K562 (cell line): ENCODE measurements around the gene GRHL3. TPM values are rescaled to one million over a fixed set of nuclear protein-coding genes. Genes with fewer than 3 reads are reported as not detected.

Source experiments
- ATAC-seq: fragments of 200-7000 bp; cut with Tn5 transposase; 3 replicates; pipeline ENCODE4 v1.9.1; 2020; ENCODE audit warnings: moderate library complexity
- BruUV-seq: library from RNA; stranded (reverse); fragments of 400-500 nt; replicated peaks from 2 replicates; lab custom pipeline; 2021; lab: Mats Ljungman, UMichigan
- CTCF ChIA-PET: fragments of 300-600 bp; formaldehyde crosslinking; extraction: SDS; loops from one replicate; lab custom pipeline; 2021; ENCODE audit warnings: low intra/inter-chr PET ratio; lab: Yijun Ruan, JAX
- POLR2A ChIA-PET: fragments of 300-600, 350-650 bp; sonication (Branson Sonifier 250); formaldehyde crosslinking; extraction: SDS; loops from one replicate; lab custom pipeline; 2021; ENCODE audit warnings: antibody characterized with exemption, inconsistent platforms; lab: Yijun Ruan, JAX
- DNase-seq, 4 experiments: peaks; one replicate each; pipeline versions ENCODE4 v3.0.0 to v3.0.0-alpha.2; 2011 to 2018; ENCODE audit warnings: low spot score in 3 of 4, mixed read lengths in 3 of 4; ENCODE audit errors: extremely low read depth in 1 of 4
- FAIRE-seq: peaks from 2 replicates; lab custom pipeline; 2011; peaks lifted over from hg19 to GRCh38; lab: Jason Lieb, UNC
- H2AFZ ChIP-seq: 2 replicates; pipeline ENCODE4 v1.6.0; 2011; ENCODE audit warnings: low read depth, low read length, control low read depth, inconsistent platforms
- H3K27ac ChIP-seq: fragments of 200-600 bp; 3 replicates; pipeline ENCODE4 v1.8.0; 2011; ENCODE audit warnings: low read depth, mild to moderate bottlenecking, control low read depth, inconsistent platforms, low read length, moderate library complexity, mixed read lengths; ENCODE audit errors: extremely low read depth
- H3K27me3 ChIP-seq, 2 experiments: fragments of 300-600 bp in 1 of 2; 2 replicates in 1 of 2; 3 replicates in 1 of 2; pipeline versions ENCODE4 v1.6.0 to v1.8.0; 2011; ENCODE audit warnings: inconsistent platforms in 2 of 2, low read length in 2 of 2, mild to moderate bottlenecking in 1 of 2, mixed read lengths in 1 of 2, moderate library complexity in 1 of 2; ENCODE audit not compliant: control insufficient read depth in 2 of 2, insufficient read depth in 2 of 2
- H3K36me3 ChIP-seq: fragments of 300-600 bp; 3 replicates; pipeline ENCODE4 v1.8.0; 2011; ENCODE audit warnings: mild to moderate bottlenecking, low read length, inconsistent platforms; ENCODE audit not compliant: control insufficient read depth, insufficient read depth
- H3K4me1 ChIP-seq, 2 experiments: fragments of 200-600 bp in 1 of 2; replicated peaks in 1 of 2; 2 replicates in 1 of 2; 3 replicates in 1 of 2; pipeline versions ENCODE4 v1.5.1 to v1.8.0; 2011; ENCODE audit warnings: inconsistent platforms in 2 of 2, low read length in 2 of 2, mild to moderate bottlenecking in 1 of 2, mixed read lengths in 1 of 2, moderate library complexity in 1 of 2; ENCODE audit not compliant: control insufficient read depth in 2 of 2, insufficient read depth in 2 of 2
- H3K4me2 ChIP-seq: 2 replicates; pipeline ENCODE4 v1.6.1; 2011; ENCODE audit warnings: low read length, control low read depth, inconsistent platforms, mixed read lengths; ENCODE audit not compliant: insufficient read depth
- H3K4me3 ChIP-seq: fragments of 200-600 bp; sonication (generic), shearing (Covaris generic); 2 replicates; pipeline ENCODE4 v1.5.1; 2016; ENCODE audit warnings: control low read depth, inconsistent platforms
- H3K79me2 ChIP-seq: fragments of 200-600 bp; 3 replicates; pipeline ENCODE4 v1.8.0; 2011; ENCODE audit warnings: low read length, inconsistent platforms; ENCODE audit not compliant: control insufficient read depth, insufficient read depth
- H3K9ac ChIP-seq, 2 experiments: 2 replicates each; pipeline versions ENCODE4 v1.6.0 to v1.6.1; 2011; ENCODE audit warnings: low read depth in 2 of 2, low read length in 2 of 2, control low read depth in 1 of 2, inconsistent platforms in 1 of 2, mild to moderate bottlenecking in 1 of 2, mixed read lengths in 1 of 2; ENCODE audit not compliant: insufficient read depth in 1 of 2
- H3K9me1 ChIP-seq: one replicate; pipeline ENCODE4 v1.6.0; 2011; ENCODE audit warnings: inconsistent platforms, mild to moderate bottlenecking, low read length, moderate library complexity; ENCODE audit not compliant: control insufficient read depth, insufficient read depth
- H3K9me3 ChIP-seq: replicated peaks from 2 replicates; pipeline ENCODE4 v1.5.1; 2011; ENCODE audit warnings: low read depth, low read length, inconsistent platforms; ENCODE audit not compliant: control insufficient read depth, insufficient read depth
- H4K20me1 ChIP-seq: replicated peaks from 2 replicates; pipeline ENCODE4 v1.6.1; 2011; ENCODE audit warnings: low read length, inconsistent platforms, mixed read lengths; ENCODE audit not compliant: control insufficient read depth, insufficient read depth
- ARID1B ChIP-seq: fragments of 450-650 bp; IDR thresholded peaks from 2 replicates; pipeline ENCODE4 v1.6.1; 2016; ENCODE audit warnings: antibody characterized with exemption, mild to moderate bottlenecking, inconsistent platforms
- DACH1 ChIP-seq: fragments of 450-650 bp; IDR thresholded peaks from 2 replicates; pipeline ENCODE4 v1.6.1; 2018; ENCODE audit not compliant: partially characterized antibody
- DDX20 ChIP-seq: fragments of 450-650 bp; IDR thresholded peaks from 2 replicates; pipeline ENCODE4 v1.6.1; 2016; ENCODE audit warnings: missing genetic modification characterization, low read depth, mild to moderate bottlenecking, missing compliant biosample characterization, moderate library complexity
- DNMT1 ChIP-seq: fragments of 450-650 bp; IDR thresholded peaks from 2 replicates; pipeline ENCODE4 v1.6.1; 2016; ENCODE audit warnings: antibody characterized with exemption, mild to moderate bottlenecking
- E2F3 ChIP-seq: fragments of 250-450 bp; sonication (Bioruptor Pico); IDR thresholded peaks from 2 replicates; pipeline ENCODE4 v1.4.0; 2020; ENCODE audit warnings: mild to moderate bottlenecking
- EHMT2 ChIP-seq: fragments of 450-650 bp; IDR thresholded peaks from 2 replicates; pipeline ENCODE4 v1.6.1; 2018; ENCODE audit warnings: antibody characterized with exemption
- ETS2 ChIP-seq: IDR thresholded peaks from 2 replicates; pipeline ENCODE4 v1.6.1; 2016; ENCODE audit warnings: borderline replicate concordance, missing genetic modification characterization, mild to moderate bottlenecking, moderate library complexity, missing compliant biosample characterization; ENCODE audit not compliant: poor library complexity, severe bottlenecking
- NCOA6 ChIP-seq: fragments of 450-650 bp; IDR thresholded peaks from 2 replicates; pipeline ENCODE4 v1.6.1; 2017; ENCODE audit warnings: mild to moderate bottlenecking
- NELFE ChIP-seq: IDR thresholded peaks from 2 replicates; pipeline ENCODE4 v1.6.1; 2011; ENCODE audit warnings: mild to moderate bottlenecking; ENCODE audit not compliant: insufficient read depth, insufficient read length
- RREB1 ChIP-seq: fragments of 250-450 bp; sonication (Bioruptor Pico); IDR thresholded peaks from 2 replicates; pipeline ENCODE4 v1.4.0; 2020
- SIRT6 ChIP-seq: IDR thresholded peaks from one replicate; pipeline ENCODE4 v1.6.1; 2012; ENCODE audit warnings: low read depth, mild to moderate bottlenecking, control low read depth, inconsistent platforms, low read length, moderate library complexity
- U2AF2 ChIP-seq: fragments of 200-400 bp; formaldehyde crosslinking; optimal IDR thresholded peaks from 2 replicates; pipeline ENCODE3; 2017; ENCODE audit warnings: low read depth, mild to moderate bottlenecking, low read length
- ZNF239 ChIP-seq: fragments of 250-450 bp; sonication (Bioruptor Pico); IDR thresholded peaks from 2 replicates; pipeline ENCODE4 v1.4.0; 2020; ENCODE audit warnings: mild to moderate bottlenecking
- ZNF75A ChIP-seq: fragments of 450-650 bp; formaldehyde crosslinking; IDR thresholded peaks from 2 replicates; pipeline ENCODE4 v1.4.0; 2020; ENCODE audit warnings: mild to moderate bottlenecking
- WGBS: fragments of 100-300 bp; shearing (Covaris generic); methylation state at CpG from one replicate; pipeline ENCODE4 v1.1.6; 2016; ENCODE audit warnings: low coverage, mixed read lengths; ENCODE audit not compliant: insufficient coverage; ENCODE audit errors: missing lambda C conversion rate; 5-methylcytosine and 5-hydroxymethylcytosine counted together
- in situ Hi-C: fragments of 300-500 bp; cut with MboI; formaldehyde crosslinking; loops from 4 replicates; pipeline ENCODE4 v1.15.0; 2018; ENCODE audit warnings: inconsistent platforms, mixed read lengths
- intact Hi-C: fragments of 100-400 bp; cut with micrococcal nuclease; formaldehyde crosslinking; loops from 2 replicates; pipeline ENCODE4 v1.14.2; 2022
- polyA plus RNA-seq, 8 experiments: library from polyadenylated mRNA; depleted of rRNA in 4 of 8; stranded (reverse) in 5 of 8; unstranded in 3 of 8; fragments of >200 nt; fragmentation: Nextera tagmentation in 2 of 8; fragmentation: Illumina TruSeq in 1 of 8; extraction: Ambion mirVana in 2 of 8; extraction: Trizol in 1 of 8; gene quantifications; 2 replicates each; pipeline versions ENCODE4 v1.2.1 to v1.2.3, GENCODE V29; 2011 to 2014; ENCODE audit warnings: inconsistent platforms in 1 of 8, missing spikeins in 1 of 8
- total RNA-seq, 7 experiments: library from RNA; depleted of rRNA in 6 of 7; stranded (reverse); fragments of >200 nt in 6 of 7; fragmentation: Illumina TruSeq in 2 of 7; extraction: Trizol in 2 of 7; gene quantifications; 2 replicates each; pipeline versions ENCODE4 v1.2.1 to v1.2.3, GENCODE V29; 2011 to 2021; ENCODE audit warnings: low replicate concordance in 1 of 7
- TF ChIP-seq, protein P1 (sequence below): IDR thresholded peaks from 2 replicates; pipeline ENCODE4 v1.6.1; 2016; ENCODE audit warnings: missing genetic modification characterization, missing compliant biosample characterization

The GRHL3 gene
- total and polyA plus RNA-seq, 9 of the 15 experiments (the other 6 are each of a cell fraction or from before 2014, with no cell fraction given), result 0.01 to 0.04 TPM; not detected in 7

DNA sequence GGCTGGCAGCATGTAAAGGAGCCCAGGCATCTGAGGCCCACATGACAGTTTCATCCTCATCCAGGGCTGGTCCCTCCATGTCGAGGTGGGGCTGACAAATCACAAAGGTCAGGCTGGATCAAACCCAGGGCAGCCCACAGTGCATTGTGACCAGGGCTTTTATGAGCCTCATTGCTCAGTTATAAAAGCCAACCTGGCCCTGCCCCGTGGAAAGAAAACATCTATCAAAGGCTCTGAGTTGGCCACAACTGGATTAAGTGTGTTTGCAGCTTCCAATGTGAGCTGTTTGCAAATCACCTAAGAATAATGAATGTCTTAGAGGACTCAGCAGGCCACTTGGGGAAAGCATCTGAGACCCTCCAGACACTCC, 45.4 kb downstream of the GRHL3 start:
- H3K4me3 ChIP-seq, result no peak overlapping the region
- POLR2A ChIA-PET, result interaction anchor here (0.8 to 0.9 kb wide), 2 partner anchors 17 to 282 kb away, joined by 5 to 6 read pairs; no protein-coding TSS in a partner anchor

More for the DNA sequence above, 45.4 kb downstream of the GRHL3 start:
- no peaks in the 10 kb centered on the region for H3K79me2 ChIP-seq
- peaks cover 4 to 61% of the 10 kb centered on the region in 2 experiments; a peak in 4 of 5 replicates for H3K27me3 ChIP-seq
- FAIRE-seq (no peak), DNase-seq (no peak)
- H4K20me1 ChIP-seq, result peaks cover 14% of the 10 kb centered on the region
- in situ Hi-C loops, result no loop called here
- intact Hi-C loops, result no loop called here
- no peaks in the 10 kb centered on the region for H3K9me3 ChIP-seq
- H3K9me1 ChIP-seq, result peaks cover 2% of the 10 kb centered on the region
- CTCF ChIA-PET, result no interaction called here
- 6% methylated on average over 2 of the region's 2 CpGs for WGBS
- H3K27ac ChIP-seq, result no peak overlapping the region
- H3K36me3 ChIP-seq, result no peaks in the 10 kb centered on the region
- H3K9ac ChIP-seq, result no peak overlapping the region
- H3K4me2 ChIP-seq, result no peak overlapping the region
- TF ChIP-seq E2F3 (CRISPR knock-in tag) (no peak), SIRT6 (no peak), NCOA6 (no peak), EHMT2 (no peak), U2AF2 (no peak), ETS2 (no peak), NELFE (no peak), DNMT1 (no peak), ZNF239 (CRISPR knock-in tag) (no peak), DACH1 (no peak), ARID1B (no peak), ZNF75A (CRISPR knock-in tag) (no peak), DDX20 (tag) (no peak), RREB1 (no peak)
- TF ChIP-seq, protein P1, sequence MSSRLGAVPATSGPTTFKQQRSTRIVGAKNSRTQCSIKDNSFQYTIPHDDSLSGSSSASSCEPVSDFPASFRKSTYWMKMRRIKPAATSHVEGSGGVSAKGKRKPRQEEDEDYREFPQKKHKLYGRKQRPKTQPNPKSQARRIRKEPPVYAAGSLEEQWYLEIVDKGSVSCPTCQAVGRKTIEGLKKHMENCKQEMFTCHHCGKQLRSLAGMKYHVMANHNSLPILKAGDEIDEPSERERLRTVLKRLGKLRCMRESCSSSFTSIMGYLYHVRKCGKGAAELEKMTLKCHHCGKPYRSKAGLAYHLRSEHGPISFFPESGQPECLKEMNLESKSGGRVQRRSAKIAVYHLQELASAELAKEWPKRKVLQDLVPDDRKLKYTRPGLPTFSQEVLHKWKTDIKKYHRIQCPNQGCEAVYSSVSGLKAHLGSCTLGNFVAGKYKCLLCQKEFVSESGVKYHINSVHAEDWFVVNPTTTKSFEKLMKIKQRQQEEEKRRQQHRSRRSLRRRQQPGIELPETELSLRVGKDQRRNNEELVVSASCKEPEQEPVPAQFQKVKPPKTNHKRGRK, result no peak
- TF ChIP-seq, all 486 proteins: peak for 0
- Histone ChIP-seq H2AFZ (no peak overlapping the region), H3K4me1 (peaks cover 0 to 8% of the 10 kb centered on the region in 2 experiments; a peak in 2 of 5 replicates)
- BruUV-seq, result no TSS peak
- ATAC-seq, result no peak
